Skin epidermis (tissue), 12 donors: ENCODE results near the gene OGT.
"Not testable (repeated sequence)": the region's sequence is repeated elsewhere in the genome, so short reads cannot be mapped to it uniquely, and the experiment has no call there.

Experiments used
- H3K27ac ChIP-seq, 21 experiments: fragments of 200-600 bp; sonication (generic) in 11 of 21; one replicate each; pipeline ENCODE4 v1.5.0; 2020; ENCODE audit warnings: mild to moderate bottlenecking in 3 of 21, inconsistent platforms in 2 of 21, moderate library complexity in 2 of 21
- H3K4me3 ChIP-seq, 7 experiments: fragments of 200-600 bp; sonication (generic) in 2 of 7; one replicate each; pipeline ENCODE4 v1.5.0; 2020; ENCODE audit warnings: inconsistent platforms in 2 of 7, mild to moderate bottlenecking in 2 of 7, moderate library complexity in 1 of 7

OGT gene

GRCh38 chrX:71579136-71579989 is 46.5 kb downstream of the OGT start:
- Histone ChIP-seq H3K4me3 (no peak overlapping the region), H3K27ac (no peak overlapping the region)

GRCh38 chrX:71579990-71580380 is 47.1 kb downstream of the OGT start:
- Histone ChIP-seq H3K27ac (no peak overlapping the region), H3K4me3 (no peak overlapping the region)

GRCh38 chrX:71581210-71581609 is 48.3 kb downstream of the OGT start:
- Histone ChIP-seq H3K27ac (no peak overlapping the region), H3K4me3 (no peak overlapping the region)

- no peak overlapping the region for H3K27ac ChIP-seq
These were observed 54.0 kb downstream of the OGT start for GRCh38 chrX:71586929-71587328.

GRCh38 chrX:71593210-71593609 is 60.3 kb downstream of the OGT start:
- H3K4me3 ChIP-seq = not testable (repeated sequence)

More at GRCh38 chrX:71586929-71587328, 54.0 kb downstream of the OGT start:
- no peak overlapping the region for H3K4me3 ChIP-seq

GRCh38 chrX:71599965-71600364 is 67.1 kb downstream of the OGT start:
- Histone ChIP-seq H3K27ac (no peak overlapping the region), H3K4me3 (no peak overlapping the region)

More at GRCh38 chrX:71593210-71593609, 60.3 kb downstream of the OGT start:
- H3K27ac ChIP-seq = not testable (repeated sequence)

- Histone ChIP-seq H3K4me3 (no peak overlapping the region), H3K27ac (no peak overlapping the region)
These were observed 70.7 kb downstream of the OGT start for GRCh38 chrX:71603618-71604017.

- Histone ChIP-seq H3K4me3 (no peak overlapping the region), H3K27ac (no peak overlapping the region)
These were observed 71.2 kb downstream of the OGT start for GRCh38 chrX:71604141-71604540.

GRCh38 chrX:71604796-71605568 is 72.1 kb downstream of the OGT start:
- Histone ChIP-seq H3K4me3 (no peak overlapping the region), H3K27ac (peak overlapping the region in 1 of 21 experiments; percentile 78)

- Histone ChIP-seq H3K4me3 (no peak overlapping the region), H3K27ac (peak overlapping the region in 6 of 21 experiments; percentile 11 to 78 (median 43))
These were observed 73.8 kb downstream of the OGT start for GRCh38 chrX:71606536-71607216.

- Histone ChIP-seq H3K4me3 (no peak overlapping the region), H3K27ac (peak overlapping the region in 4 of 21 experiments; percentile 11 to 78 (median 56))
These were observed 74.6 kb downstream of the OGT start for GRCh38 chrX:71607488-71607887.

GRCh38 chrX:71609095-71609750 is 76.3 kb downstream of the OGT start:
- H3K27ac ChIP-seq = peak overlapping the region in 1 of 21 experiments; percentile 30
- H3K4me3 ChIP-seq = no peak overlapping the region

GRCh38 chrX:71611736-71612135 is 78.8 kb downstream of the OGT start:
- H3K27ac ChIP-seq, H3K4me3 ChIP-seq: not testable (repeated sequence)

GRCh38 chrX:71612256-71612655 is 79.4 kb downstream of the OGT start:
- Histone ChIP-seq H3K4me3 (no peak overlapping the region), H3K27ac (no peak overlapping the region)

GRCh38 chrX:71615056-71615455 is 82.2 kb downstream of the OGT start:
- H3K27ac ChIP-seq = peak overlapping the region in 1 of 21 experiments; percentile 93

GRCh38 chrX:71615954-71616353 is 83.0 kb downstream of the OGT start:
- Histone ChIP-seq H3K27ac (peak overlapping the region in 6 of 21 experiments; percentile 44 to 93 (median 74)), H3K4me3 (peak overlapping the region in 2 of 7 experiments; percentile 16 to 20)

More at GRCh38 chrX:71615056-71615455, 82.2 kb downstream of the OGT start:
- H3K4me3 ChIP-seq = no peak overlapping the region

- Histone ChIP-seq H3K4me3 (peak overlapping the region in 4 of 7 experiments; percentile 1 to 20 (median 14)), H3K27ac (peak overlapping the region in 9 of 21 experiments; percentile 11 to 93 (median 66))
These were observed 84.0 kb downstream of the OGT start for GRCh38 chrX:71616672-71617529.

- peak overlapping the region in 6 of 7 experiments; percentile 9 to 20 (median 12) for H3K4me3 ChIP-seq
- H3K27ac ChIP-seq = peak overlapping the region in 12 of 21 experiments; percentile 11 to 93 (median 68)
These were observed 84.8 kb downstream of the OGT start for GRCh38 chrX:71617742-71618141.
